Body of pancreas (tissue), 4 donors: ENCODE results near the gene VGLL4. TPM values are rescaled to one million over a fixed set of nuclear protein-coding genes. Genes with fewer than 3 reads are reported as not detected.

Experiments used
- ATAC-seq: fragments of 150-250 bp; one replicate; pipeline ENCODE4 v1.9.1; 2016
- DNase-seq, 4 donors: peaks; one replicate each; pipeline ENCODE4 v3.0.0-alpha.2; 2019
- H3K27ac ChIP-seq, 4 donors: fragments of 200-600 bp; sonication (generic); 1 replicate in 3 of 4; 2 replicates in 1 of 4; pipeline versions ENCODE4 v1.5.1 to v1.6.1; 2016 to 2019; ENCODE audit warnings: mild to moderate bottlenecking in 1 of 4, mixed read lengths in 1 of 4, moderate library complexity in 1 of 4
- H3K27me3 ChIP-seq, 2 donors: fragments of 200-600 bp; sonication (generic); one replicate each; pipeline ENCODE4 v1.6.0; 2016; ENCODE audit warnings: mild to moderate bottlenecking in 1 of 2
- H3K36me3 ChIP-seq, 2 donors: fragments of 200-600 bp; sonication (generic); replicated peaks in 1 of 2; 2 replicates each; pipeline ENCODE4 v1.5.1; 2016; ENCODE audit warnings: low read depth in 2 of 2; ENCODE audit not compliant: insufficient read depth in 1 of 2
- H3K4me1 ChIP-seq: fragments of 200-600 bp; sonication (generic); one replicate; pipeline ENCODE4 v1.6.0; 2016
- H3K4me3 ChIP-seq, 2 donors: fragments of 200-600 bp; sonication (generic); 1 replicate in 1 of 2; 2 replicates in 1 of 2; pipeline ENCODE4 v1.5.1; 2016 to 2019
- H3K9me3 ChIP-seq, 3 donors: fragments of 200-600 bp; sonication (generic); 1 replicate in 2 of 3; 2 replicates in 1 of 3; pipeline ENCODE4 v1.5.1; 2016
- CTCF ChIP-seq, 7 experiments: fragments of 450-650 bp in 4 of 7; fragments of 200-600 bp in 3 of 7; sonication (generic) in 3 of 7; IDR thresholded peaks; one replicate each; pipeline ENCODE4 v1.5.1; 2016 to 2019; ENCODE audit warnings: antibody characterized with exemption in 7 of 7
- POLR2A ChIP-seq, 3 donors: fragments of 450-650 bp; IDR thresholded peaks; one replicate each; pipeline ENCODE4 v1.6.1; 2016; ENCODE audit warnings: antibody characterized with exemption in 3 of 3, mild to moderate bottlenecking in 2 of 3
- WGBS, 2 donors: methylation state at CpG; one replicate each; pipeline ENCODE4 v1.1.5; 2017; 5-methylcytosine and 5-hydroxymethylcytosine counted together
- intact Hi-C: fragments of 100-400 bp; cut with DNase I; formaldehyde crosslinking; loops from one replicate; pipeline ENCODE4 v1.15.1; 2023
- total RNA-seq, 2 donors: library from RNA; depleted of rRNA; stranded (reverse); fragments of >200 nt; gene quantifications; one replicate each; pipeline ENCODE4 v1.1.0, GENCODE V29; 2016

VGLL4 gene
- total RNA-seq, 2 donors from 2014 or later = 66.4 to 91.0 TPM

GRCh38 chr3:11523572-11524101 is 120.1 kb downstream of the VGLL4 start:
- Histone ChIP-seq H3K4me1 (no peaks in the 10 kb centered on the region), H3K36me3 (no peaks in the 10 kb centered on the region), H3K27me3 (no peaks in the 10 kb centered on the region), H3K4me3 (no peak overlapping the region), H3K9me3 (no peaks in the 10 kb centered on the region), H3K27ac (no peak overlapping the region)
- DNase-seq = no peak
- 81 to 85% methylated on average over 7 of the region's 7 CpGs for WGBS, 2 donors
- TF ChIP-seq POLR2A (IDR thresholded peaks at IDR 0.05) (no peak), CTCF (IDR thresholded peaks at IDR 0.05) (no peak)
- intact Hi-C loops = no loop called here
- ATAC-seq = no peak

GRCh38 chr3:11522953-11523571 is 120.7 kb downstream of the VGLL4 start:
- no peaks in the 10 kb centered on the region for H3K27me3 ChIP-seq
- no peaks in the 10 kb centered on the region for H3K4me1 ChIP-seq
- no peak overlapping the region for H3K4me3 ChIP-seq
- 84 to 93% methylated on average over 8 of the region's 8 CpGs for WGBS, 2 donors
- intact Hi-C loops = no loop called here
- no peaks in the 10 kb centered on the region for H3K36me3 ChIP-seq
- no peak overlapping the region for H3K27ac ChIP-seq
- no peak for ATAC-seq
- no peaks in the 10 kb centered on the region for H3K9me3 ChIP-seq
- TF ChIP-seq CTCF (IDR thresholded peaks at IDR 0.05) (no peak), POLR2A (IDR thresholded peaks at IDR 0.05) (no peak)
- no peak for DNase-seq

GRCh38 chr3:11522398-11522715 is 121.4 kb downstream of the VGLL4 start:
- no peak for TF ChIP-seq POLR2A (IDR thresholded peaks at IDR 0.05)
- no peak for TF ChIP-seq CTCF (IDR thresholded peaks at IDR 0.05)
- intact Hi-C loops = no loop called here
- H3K4me3 ChIP-seq = no peak overlapping the region
- H3K27ac ChIP-seq = no peak overlapping the region
- ATAC-seq = no peak
- no peaks in the 10 kb centered on the region for H3K27me3 ChIP-seq
- no peak for DNase-seq
- 80 to 91% methylated on average over 2 to 5 of the region's 5 CpGs for WGBS, 2 donors
- no peaks in the 10 kb centered on the region for H3K9me3 ChIP-seq
- H3K4me1 ChIP-seq = no peaks in the 10 kb centered on the region
- no peaks in the 10 kb centered on the region for H3K36me3 ChIP-seq

- H3K27me3 ChIP-seq = no peaks in the 10 kb centered on the region
- H3K4me1 ChIP-seq = no peaks in the 10 kb centered on the region
- H3K36me3 ChIP-seq = no peaks in the 10 kb centered on the region
- WGBS, 2 donors = 80 to 95% methylated on average over 8 of the region's 8 CpGs
- no peaks in the 10 kb centered on the region for H3K9me3 ChIP-seq
- H3K27ac ChIP-seq = no peak overlapping the region
- DNase-seq (no peak), ATAC-seq (no peak)
- intact Hi-C loops = no loop called here
- TF ChIP-seq POLR2A (IDR thresholded peaks at IDR 0.05) = no peak
- no peak for TF ChIP-seq CTCF (IDR thresholded peaks at IDR 0.05)
- no peak overlapping the region for H3K4me3 ChIP-seq
Measured at GRCh38 chr3:11521167-11521566, 122.5 kb downstream of the VGLL4 start.

- intact Hi-C loops = no loop called here
- WGBS, 2 donors = 88 to 91% methylated on average over 6 of the region's 6 CpGs
- Histone ChIP-seq H3K4me1 (peaks cover 10% of the 10 kb centered on the region), H3K9me3 (no peaks in the 10 kb centered on the region), H3K4me3 (no peak overlapping the region), H3K27ac (no peak overlapping the region), H3K27me3 (no peaks in the 10 kb centered on the region), H3K36me3 (no peaks in the 10 kb centered on the region)
- no peak for DNase-seq
- TF ChIP-seq CTCF (IDR thresholded peaks at IDR 0.05) = no peak
- TF ChIP-seq POLR2A (IDR thresholded peaks at IDR 0.05) = no peak
- ATAC-seq = no peak
Measured at GRCh38 chr3:11517601-11518000, 126.1 kb downstream of the VGLL4 start.
